GM13977 (cell line): ENCODE results near the gene IGIP.

Source experiments
- DNase-seq: peaks from one replicate; pipeline ENCODE4 v3.0.0; 2012; ENCODE audit warnings: low spot score
- in situ Hi-C: fragments of 300-500 bp; cut with MboI; formaldehyde crosslinking; loops from one replicate; pipeline ENCODE4 v1.12.0; 2022; ENCODE audit warnings: low sequenced_read_pairs, low pct_unique_long_range_greater_than_20kb, mixed read lengths, inconsistent platforms; ENCODE audit not compliant: unreplicated experiment
- TF ChIP-seq, protein P1 (sequence below): IDR thresholded peaks from 2 replicates; pipeline ENCODE4 v1.5.1; 2012; ENCODE audit warnings: mild to moderate bottlenecking, control low read depth; ENCODE audit not compliant: insufficient read depth; ENCODE audit errors: extremely low read depth, missing control alignments

Gene IGIP

DNA sequence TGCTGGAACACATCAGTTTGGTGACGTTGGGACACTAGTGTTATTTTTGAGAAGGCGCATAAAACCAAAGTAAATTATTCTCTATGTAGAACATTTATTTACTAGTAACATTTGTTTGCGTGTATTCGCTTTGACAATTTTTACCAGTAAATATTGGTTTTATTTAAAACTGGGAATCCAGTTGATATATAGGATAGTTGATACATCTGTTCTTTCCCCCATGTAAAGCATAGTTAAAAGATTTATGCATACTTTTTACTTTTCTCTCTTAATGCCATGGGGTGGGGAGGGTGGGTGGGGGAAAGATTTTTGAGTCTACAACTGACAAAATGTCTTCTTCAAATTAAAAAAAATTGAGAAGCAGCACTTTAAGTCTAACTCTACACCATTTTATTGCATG is at the start of gene IGIP:
Gene IGIP, plus strand, starts transcription at position 301 of the 400 bp plus-strand sequence. CDS start 2,540 bp downstream, outside the sequence.
- in situ Hi-C loops: no loop called here
- TF ChIP-seq, protein P1, sequence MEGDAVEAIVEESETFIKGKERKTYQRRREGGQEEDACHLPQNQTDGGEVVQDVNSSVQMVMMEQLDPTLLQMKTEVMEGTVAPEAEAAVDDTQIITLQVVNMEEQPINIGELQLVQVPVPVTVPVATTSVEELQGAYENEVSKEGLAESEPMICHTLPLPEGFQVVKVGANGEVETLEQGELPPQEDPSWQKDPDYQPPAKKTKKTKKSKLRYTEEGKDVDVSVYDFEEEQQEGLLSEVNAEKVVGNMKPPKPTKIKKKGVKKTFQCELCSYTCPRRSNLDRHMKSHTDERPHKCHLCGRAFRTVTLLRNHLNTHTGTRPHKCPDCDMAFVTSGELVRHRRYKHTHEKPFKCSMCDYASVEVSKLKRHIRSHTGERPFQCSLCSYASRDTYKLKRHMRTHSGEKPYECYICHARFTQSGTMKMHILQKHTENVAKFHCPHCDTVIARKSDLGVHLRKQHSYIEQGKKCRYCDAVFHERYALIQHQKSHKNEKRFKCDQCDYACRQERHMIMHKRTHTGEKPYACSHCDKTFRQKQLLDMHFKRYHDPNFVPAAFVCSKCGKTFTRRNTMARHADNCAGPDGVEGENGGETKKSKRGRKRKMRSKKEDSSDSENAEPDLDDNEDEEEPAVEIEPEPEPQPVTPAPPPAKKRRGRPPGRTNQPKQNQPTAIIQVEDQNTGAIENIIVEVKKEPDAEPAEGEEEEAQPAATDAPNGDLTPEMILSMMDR: no peak
- DNase-seq: no peak

DNA sequence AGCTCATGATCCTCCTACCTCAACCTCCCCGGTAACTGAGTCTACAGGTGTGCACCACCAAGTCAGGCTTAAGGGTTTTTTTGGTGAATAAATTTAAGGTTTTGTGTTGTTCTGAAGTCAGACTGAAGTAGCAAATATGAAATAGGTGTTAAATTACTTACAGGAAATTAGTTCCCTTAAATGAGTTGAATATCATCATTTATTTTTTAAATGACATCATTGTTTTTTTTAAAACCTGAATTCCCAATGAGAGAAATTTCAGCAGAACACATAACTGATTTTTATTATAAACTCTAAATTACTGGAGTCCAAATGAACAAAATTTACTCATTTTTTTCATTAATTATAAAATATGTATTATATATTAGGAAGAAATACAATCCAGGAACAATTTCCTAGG is 49.6 kb upstream of the IGIP start:
- no peak for DNase-seq

DNA sequence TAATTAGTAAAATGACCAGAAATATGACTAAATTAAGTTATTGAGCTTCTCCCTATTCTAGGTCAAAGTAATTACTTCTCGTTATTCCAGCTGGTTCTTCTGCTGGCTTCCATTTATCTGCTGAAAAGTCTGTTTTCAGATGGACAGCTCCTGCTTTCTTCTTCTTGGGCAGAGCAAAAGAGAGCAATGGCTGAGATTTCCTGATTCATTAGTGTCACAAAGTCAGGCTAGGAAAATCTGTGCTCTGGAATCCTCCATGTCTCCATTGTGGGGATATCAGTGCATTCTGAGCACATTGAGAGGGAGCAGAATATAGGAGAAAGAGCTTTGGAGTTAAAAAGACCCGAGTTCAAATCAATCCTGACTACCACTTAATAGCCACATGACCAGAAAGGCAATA is 48.9 kb upstream of the IGIP start:
- in situ Hi-C loops: no loop called here
- TF ChIP-seq, protein P1: no peak
- no peak for DNase-seq

More for the DNA sequence above, 49.6 kb upstream of the IGIP start:
- in situ Hi-C loops: no loop called here
- TF ChIP-seq, protein P1: no peak

DNA sequence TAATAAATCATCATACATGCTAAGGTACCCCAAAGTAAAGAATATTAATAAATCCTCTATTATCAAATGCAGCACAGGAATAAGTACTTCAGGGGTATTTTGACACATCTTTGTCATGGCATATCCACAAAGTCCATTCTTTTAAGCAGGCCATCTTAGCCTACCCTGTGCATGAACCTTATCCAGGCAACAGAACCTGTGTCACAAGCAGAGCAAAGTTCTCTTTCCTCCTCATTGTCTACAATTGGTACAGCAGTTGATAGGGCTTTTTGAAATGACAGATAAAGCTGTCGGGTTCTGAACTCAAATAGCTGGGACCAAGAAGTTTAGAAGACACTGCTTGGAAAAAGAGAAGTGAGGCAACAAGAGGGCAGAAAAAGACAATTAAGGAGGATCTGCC is 42.6 kb upstream of the IGIP start:
- in situ Hi-C loops: loop anchor here (5.0 kb wide), 1 partner anchor 69 kb away; no protein-coding TSS in a partner anchor
- no peak for DNase-seq
- TF ChIP-seq, protein P1: no peak

DNA sequence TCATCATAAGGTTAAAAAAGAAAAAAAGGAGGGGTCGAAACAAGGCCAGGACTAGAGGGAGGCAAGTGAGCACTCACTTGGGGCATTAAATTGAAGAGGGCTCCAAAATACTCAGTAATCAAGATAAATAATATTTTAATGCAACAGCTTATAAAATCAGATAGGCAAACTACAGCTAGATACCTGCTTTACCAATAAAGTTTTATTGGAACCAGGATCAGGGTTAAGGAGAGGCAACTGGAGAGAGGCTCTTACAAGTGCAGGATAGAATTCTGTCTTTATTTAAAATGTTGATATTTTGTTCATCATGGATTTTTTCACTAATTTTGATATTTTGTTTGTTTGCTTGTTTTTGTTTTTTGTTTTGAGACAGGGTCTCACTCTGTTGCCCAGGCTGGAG is 42.1 kb upstream of the IGIP start:
- DNase-seq: no peak
- TF ChIP-seq, protein P1: no peak

DNA sequence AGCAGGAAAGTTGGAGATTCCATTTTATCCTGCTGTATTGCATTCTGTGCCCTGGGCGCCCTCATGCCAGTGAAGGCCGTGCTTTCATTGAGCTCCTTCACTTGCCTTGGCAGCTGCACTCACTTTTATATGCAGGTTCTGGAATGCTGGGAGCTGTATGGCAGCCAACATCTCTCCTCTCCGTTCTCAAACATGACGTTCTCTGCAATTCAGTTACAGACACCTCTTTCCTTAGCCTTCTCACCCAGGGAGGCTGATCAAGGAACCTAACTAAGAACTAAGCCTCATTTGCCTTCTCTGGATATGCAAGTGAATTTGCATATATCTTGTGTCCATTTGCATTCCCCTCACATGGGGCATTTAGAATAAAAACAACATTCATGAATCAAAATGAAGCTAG is 41.2 kb upstream of the IGIP start:
- in situ Hi-C loops: loop anchor here (5.0 kb wide), 1 partner anchor 68 kb away; no protein-coding TSS in a partner anchor
- TF ChIP-seq, protein P1: no peak
- DNase-seq: no peak

More for the DNA sequence above, 42.1 kb upstream of the IGIP start:
- in situ Hi-C loops: loop anchor here (5.0 kb wide), 1 partner anchor 69 kb away; no protein-coding TSS in a partner anchor
